ENCODE results near the gene KCNJ6. TPM values are rescaled to one million over a fixed set of nuclear protein-coding genes. Genes with fewer than 3 reads are reported as not detected.

Gene KCNJ6
- total RNA-seq, 1 experiment from 2014 or later, result not detected

- POLR2A ChIA-PET, result no interaction called here
- RAD21 ChIA-PET (ENCODE audit: low non-redundant PET in 1 of 2, low total read pairs in 2 of 2, uncharacterized antibody in 2 of 2, unreplicated experiment in 2 of 2), result no interaction called here
- H2AFZ ChIP-seq (ENCODE audit: low read depth, low read length, poor library complexity, severe bottlenecking), result no peak overlapping the region
- H3K36me3 ChIP-seq (ENCODE audit: control insufficient read depth in 1 of 2, insufficient read depth in 2 of 2, low read length in 2 of 2), result no peaks in the 10 kb centered on the region
- no peaks in the 10 kb centered on the region for H4K20me1 ChIP-seq (ENCODE audit: insufficient read depth)
- H3K4me1 ChIP-seq (ENCODE audit: control insufficient read depth in 1 of 2, insufficient read depth in 2 of 2, low read length in 2 of 2), result no peaks in the 10 kb centered on the region
- no peaks in the 10 kb centered on the region for H3K9me2 ChIP-seq (ENCODE audit: insufficient read depth)
- no peak overlapping the region for H3K4me2 ChIP-seq (ENCODE audit: low read length)
- H3K4me3 ChIP-seq (replicated peaks in 1 of 2; ENCODE audit: low read depth in 1 of 2, low read length in 2 of 2), result no peak overlapping the region
- DNase-seq (ENCODE audit: low read depth, low spot score) (no peak), ATAC-seq (no peak)
- H3K9ac ChIP-seq (ENCODE audit: low read length), result no peak overlapping the region
- H3K9me3 ChIP-seq (ENCODE audit: control insufficient read depth in 1 of 2, insufficient read depth in 1 of 2, low read depth in 1 of 2, low read length in 2 of 2), result no peaks in the 10 kb centered on the region
- intact Hi-C loops (cut with micrococcal nuclease), result no loop called here
- peaks cover 12% of the 10 kb centered on the region; the same call in 1 of the 2 replicates for H3K27me3 ChIP-seq (ENCODE audit: insufficient read depth, low read length)
- no peak overlapping the region for H3K27ac ChIP-seq (ENCODE audit: low read depth, low read length)
- TF ChIP-seq ELF1 (IDR thresholded peaks at IDR 0.05; ENCODE audit: borderline replicate concordance, low read depth), result no peak
- H3K79me2 ChIP-seq (ENCODE audit: insufficient read depth, low read length), result no peaks in the 10 kb centered on the region
- no TSS peak for BruUV-seq (replicated peaks)
- CTCF ChIA-PET, result no interaction called here
Measured at GRCh38 chr21:37742115-37742514, 174.1 kb downstream of the KCNJ6 start.

- Histone ChIP-seq H3K4me1 (ENCODE audit: control insufficient read depth in 1 of 2, insufficient read depth in 2 of 2, low read length in 2 of 2) (no peaks in the 10 kb centered on the region), H4K20me1 (ENCODE audit: insufficient read depth) (no peaks in the 10 kb centered on the region), H2AFZ (ENCODE audit: low read depth, low read length, poor library complexity, severe bottlenecking) (no peak overlapping the region), H3K4me3 (replicated peaks in 1 of 2; ENCODE audit: low read depth in 1 of 2, low read length in 2 of 2) (no peak overlapping the region), H3K4me2 (ENCODE audit: low read length) (no peak overlapping the region), H3K27me3 (ENCODE audit: insufficient read depth, low read length) (peaks cover 27% of the 10 kb centered on the region; the same call in 1 of the 2 replicates), H3K27ac (ENCODE audit: low read depth, low read length) (no peak overlapping the region), H3K36me3 (ENCODE audit: control insufficient read depth in 1 of 2, insufficient read depth in 2 of 2, low read length in 2 of 2) (no peaks in the 10 kb centered on the region), H3K9ac (ENCODE audit: low read length) (no peak overlapping the region), H3K79me2 (ENCODE audit: insufficient read depth, low read length) (no peaks in the 10 kb centered on the region), H3K9me3 (ENCODE audit: control insufficient read depth in 1 of 2, insufficient read depth in 1 of 2, low read depth in 1 of 2, low read length in 2 of 2) (no peaks in the 10 kb centered on the region), H3K9me2 (ENCODE audit: insufficient read depth) (no peaks in the 10 kb centered on the region)
- no peak for ATAC-seq
- no TSS peak for BruUV-seq (replicated peaks)
- RAD21 ChIA-PET (ENCODE audit: low non-redundant PET in 1 of 2, low total read pairs in 2 of 2, uncharacterized antibody in 2 of 2, unreplicated experiment in 2 of 2), result no interaction called here
- intact Hi-C loops (cut with micrococcal nuclease), result no loop called here
- POLR2A ChIA-PET, result no interaction called here
- no peak for DNase-seq (ENCODE audit: low read depth, low spot score)
- CTCF ChIA-PET, result no interaction called here
- TF ChIP-seq YY1 (IDR thresholded peaks at IDR 0.05; ENCODE audit: extremely low read depth, insufficient replicate concordance, low read depth, low read length), result no peak
- no peak for TF ChIP-seq ZFX (IDR thresholded peaks at IDR 0.05)
- no peak for TF ChIP-seq ZNF274 (IDR thresholded peaks at IDR 0.05; ENCODE audit: low read depth, low read length)
- TF ChIP-seq TCF7L2 (IDR thresholded peaks at IDR 0.05; ENCODE audit: borderline replicate concordance, extremely low read depth, insufficient read depth, insufficient read length), result no peak
- no peak for TF ChIP-seq POLR2A (IDR thresholded peaks at IDR 0.05; ENCODE audit: borderline replicate concordance, extremely low read depth, insufficient read depth, insufficient read length)
- no peak for TF ChIP-seq JUND (IDR thresholded peaks at IDR 0.05)
- TF ChIP-seq ATF3 (IDR thresholded peaks at IDR 0.05), result no peak
- TF ChIP-seq CTCF (IDR thresholded peaks at IDR 0.05 in 2 of 3, conservative IDR thresholded peaks at IDR 0.05 in 1 of 3; ENCODE audit: borderline replicate concordance in 1 of 3, insufficient read depth in 1 of 3, low read depth in 2 of 3, low read length in 2 of 3), result no peak
- no peak for TF ChIP-seq EGR1 (IDR thresholded peaks at IDR 0.05; ENCODE audit: low read depth)
- no peak for TF ChIP-seq SRF (IDR thresholded peaks at IDR 0.05; ENCODE audit: low read depth)
- no peak for TF ChIP-seq SIN3A (IDR thresholded peaks at IDR 0.05; ENCODE audit: low read depth)
- TF ChIP-seq CEBPB (IDR thresholded peaks at IDR 0.05; ENCODE audit: low read depth), result no peak
- TF ChIP-seq CBX3 (IDR thresholded peaks at IDR 0.05; ENCODE audit: low read depth), result no peak
- TF ChIP-seq EZH2phosphoT487 (IDR thresholded peaks at IDR 0.05; ENCODE audit: borderline replicate concordance), result no peak
- no peak for TF ChIP-seq SP1 (IDR thresholded peaks at IDR 0.05; ENCODE audit: low read depth)
- no peak for TF ChIP-seq POLR2AphosphoS5 (IDR thresholded peaks at IDR 0.05; ENCODE audit: low read depth, low read length)
- TF ChIP-seq REST (IDR thresholded peaks at IDR 0.05; ENCODE audit: low read depth), result no peak
Measured at GRCh38 chr21:37737996-37738395, 178.3 kb downstream of the KCNJ6 start.

Data from HCT116 (cell line).